A549 (cell line): ENCODE measurements around the gene CCR5AS.

Experiments
- ATAC-seq, 2 experiments: fragments of 200-7000 bp in 1 of 2; fragments of >200 bp in 1 of 2; cut with Nextera tagmentation in 1 of 2; cut with Tn5 transposase in 1 of 2; 3 replicates each; pipeline versions ENCODE4 v1.8.0 to v1.9.1; 2018 to 2020; ENCODE audit warnings: mild to moderate bottlenecking in 1 of 2, moderate library complexity in 1 of 2
- CTCF ChIA-PET: fragments of 300-600 bp; sonication (Branson Sonifier 250); formaldehyde crosslinking; extraction: SDS; loops from one replicate; lab custom pipeline; 2021; ENCODE audit warnings: antibody characterized with exemption, inconsistent platforms; lab: Yijun Ruan, JAX
- POLR2A ChIA-PET: fragments of 350-600 bp; formaldehyde crosslinking; extraction: SDS; loops from one replicate; lab custom pipeline; 2021; ENCODE audit warnings: antibody characterized with exemption, inconsistent platforms; lab: Yijun Ruan, JAX
- DNase-seq, 2 experiments: peaks; one replicate each; pipeline versions ENCODE4 v3.0.0 to v3.0.0-alpha.2; 2011 to 2016; ENCODE audit warnings: low read depth in 1 of 2, low spot score in 1 of 2
- FAIRE-seq: peaks from 2 replicates; lab custom pipeline; 2011; peaks lifted over from hg19 to GRCh38; lab: Jason Lieb, UNC
- H3K27ac ChIP-seq, 2 experiments: fragments of >200 bp; sonication (Bioruptor Twin); formaldehyde crosslinking; 3 replicates each; pipeline ENCODE4 v1.5.1; 2016 to 2017
- H3K4me1 ChIP-seq: fragments of >200 bp; sonication (Bioruptor Twin); formaldehyde crosslinking; 3 replicates; pipeline ENCODE4 v1.6.1; 2016
- H3K4me2 ChIP-seq: fragments of >200 bp; sonication (Bioruptor Twin); formaldehyde crosslinking; 3 replicates; pipeline ENCODE4 v1.6.1; 2016
- H3K4me3 ChIP-seq: fragments of >200 bp; sonication (Bioruptor Twin); formaldehyde crosslinking; 3 replicates; pipeline ENCODE4 v1.5.1; 2016
- H3K9me3 ChIP-seq: fragments of >200 bp; sonication (Bioruptor Twin); formaldehyde crosslinking; 3 replicates; pipeline ENCODE4 v1.6.1; 2016
- BHLHE40 ChIP-seq: IDR thresholded peaks from 2 replicates; pipeline ENCODE4 v1.6.1; 2012; ENCODE audit warnings: low read depth, low read length, inconsistent platforms
- CEBPB ChIP-seq, 2 experiments: fragments of >200 bp in 1 of 2; sonication (Bioruptor Twin) in 1 of 2; formaldehyde crosslinking in 1 of 2; IDR thresholded peaks; 2 replicates each; pipeline ENCODE4 v1.6.1; 2012 to 2016
- CHD2 ChIP-seq: fragments of 150-350 bp; IDR thresholded peaks from 2 replicates; pipeline ENCODE4 v1.6.1; 2014; ENCODE audit warnings: low read length; ENCODE audit not compliant: partially characterized antibody
- CHD4 ChIP-seq: fragments of 200-600 bp; sonication (generic); IDR thresholded peaks from 2 replicates; pipeline ENCODE4 v1.6.1; 2016; ENCODE audit warnings: antibody characterized with exemption, mild to moderate bottlenecking, borderline replicate concordance
- EP300 ChIP-seq, 2 experiments: fragments of >200 bp; sonication (Bioruptor Twin); formaldehyde crosslinking; IDR thresholded peaks; 2 replicates in 1 of 2; 3 replicates in 1 of 2; pipeline ENCODE4 v1.6.1; 2016 to 2017
- FOSB ChIP-seq: fragments of 250-450 bp; sonication (Bioruptor Pico); IDR thresholded peaks from 2 replicates; pipeline ENCODE4 v1.5.0; 2020; ENCODE audit warnings: mild to moderate bottlenecking, moderate library complexity
- FOSL2 ChIP-seq, 2 experiments: fragments of 450-650 bp in 1 of 2; fragments of >200 bp in 1 of 2; sonication (Bioruptor Twin) in 1 of 2; formaldehyde crosslinking; IDR thresholded peaks; 2 replicates each; pipeline versions ENCODE4 v1.5.0 to v1.6.1; 2016 to 2020; ENCODE audit warnings: mild to moderate bottlenecking in 1 of 2, moderate library complexity in 1 of 2
- HDAC2 ChIP-seq: fragments of 200-600 bp; sonication (generic); IDR thresholded peaks from 2 replicates; pipeline ENCODE4 v1.6.1; 2016
- HOXA7 ChIP-seq: fragments of 250-450 bp; sonication (Bioruptor Pico); IDR thresholded peaks from 2 replicates; pipeline ENCODE4 v1.5.0; 2020; ENCODE audit warnings: mild to moderate bottlenecking, moderate library complexity
- JUN ChIP-seq, 2 experiments: fragments of >200 bp; sonication (Bioruptor Twin); formaldehyde crosslinking; IDR thresholded peaks; 2 replicates in 1 of 2; 3 replicates in 1 of 2; pipeline ENCODE4 v1.6.1; 2016 to 2017
- JUNB ChIP-seq: fragments of >200 bp; sonication (Bioruptor Twin); formaldehyde crosslinking; IDR thresholded peaks from 2 replicates; pipeline ENCODE4 v1.6.1; 2016
- KDM1A ChIP-seq: fragments of 200-600 bp; sonication (generic); IDR thresholded peaks from 2 replicates; pipeline ENCODE4 v1.6.1; 2016; ENCODE audit warnings: low read depth, mild to moderate bottlenecking
- KDM5A ChIP-seq: fragments of 200-600 bp; sonication (generic); IDR thresholded peaks from 2 replicates; pipeline ENCODE4 v1.6.1; 2016; ENCODE audit warnings: antibody characterized with exemption, mild to moderate bottlenecking
- MAFK ChIP-seq: fragments of 450-650 bp; IDR thresholded peaks from 2 replicates; pipeline ENCODE4 v1.6.1; 2014; ENCODE audit not compliant: partially characterized antibody
- MAZ ChIP-seq: fragments of 150-350 bp; IDR thresholded peaks from 2 replicates; pipeline ENCODE4 v1.6.1; 2014; ENCODE audit warnings: antibody characterized with exemption, low read depth, low read length, borderline replicate concordance
- NFE2L2 ChIP-seq: fragments of 150-350 bp; conservative IDR thresholded peaks from 2 replicates; pipeline ENCODE4 v1.6.1; 2014; ENCODE audit warnings: low read length
- NR3C1 ChIP-seq: fragments of >200 bp; sonication (Bioruptor Twin); formaldehyde crosslinking; IDR thresholded peaks from 3 replicates; pipeline ENCODE4 v1.6.1; 2017
- PHF8 ChIP-seq: fragments of 200-600 bp; sonication (generic); IDR thresholded peaks from 2 replicates; pipeline ENCODE4 v1.6.1; 2016; ENCODE audit warnings: low read depth, mild to moderate bottlenecking, antibody characterized with exemption, moderate library complexity, borderline replicate concordance
- POLR2A ChIP-seq: IDR thresholded peaks from 2 replicates; pipeline ENCODE4 v1.6.1; 2012; ENCODE audit warnings: mild to moderate bottlenecking, low read length
- POLR2AphosphoS2 ChIP-seq: conservative IDR thresholded peaks from 2 replicates; pipeline ENCODE4 v1.6.1; 2012; ENCODE audit warnings: low read length, improper control_type of control experiment, inconsistent platforms
- RFX5 ChIP-seq: fragments of 450-650 bp; IDR thresholded peaks from 2 replicates; pipeline ENCODE4 v1.7.1; 2014; ENCODE audit warnings: antibody characterized with exemption, mild to moderate bottlenecking, moderate library complexity
- SMC3 ChIP-seq: fragments of >200 bp; sonication (Bioruptor Twin); formaldehyde crosslinking; IDR thresholded peaks from 3 replicates; pipeline ENCODE4 v1.6.1; 2018; ENCODE audit warnings: inconsistent platforms
- SREBF2 ChIP-seq: fragments of 450-650 bp; IDR thresholded peaks from 2 replicates; pipeline ENCODE4 v1.6.1; 2014; ENCODE audit warnings: mild to moderate bottlenecking, moderate library complexity
- ZC3H11A ChIP-seq: fragments of 450-650 bp; IDR thresholded peaks from 2 replicates; pipeline ENCODE4 v1.6.1; 2014; ENCODE audit warnings: antibody characterized with exemption, mild to moderate bottlenecking
- ZFP36 ChIP-seq: fragments of 450-650 bp; IDR thresholded peaks from 2 replicates; pipeline ENCODE4 v1.6.1; 2014; ENCODE audit warnings: borderline replicate concordance; ENCODE audit not compliant: partially characterized antibody
- ZNF302 ChIP-seq: fragments of 250-450 bp; sonication (Bioruptor Pico); IDR thresholded peaks from 2 replicates; pipeline ENCODE4 v1.9.0; 2021; ENCODE audit warnings: inconsistent platforms, mild to moderate bottlenecking, moderate library complexity
- WGBS: methylation state at CpG from one replicate; pipeline ENCODE4 v1.1.6; 2017; ENCODE audit errors: missing lambda C conversion rate; 5-methylcytosine and 5-hydroxymethylcytosine counted together
- TF ChIP-seq, protein P1 (sequence below): fragments of >200 bp; sonication (Bioruptor Twin); formaldehyde crosslinking; IDR thresholded peaks from 3 replicates; pipeline ENCODE4 v1.5.1; 2016
- TF ChIP-seq, protein P2 (sequence below): IDR thresholded peaks from 2 replicates; pipeline ENCODE4 v1.6.1; 2012; ENCODE audit warnings: low read depth, borderline replicate concordance
- TF ChIP-seq, protein P3 (sequence below): fragments of 200-600 bp; sonication (generic); IDR thresholded peaks from 2 replicates; pipeline ENCODE4 v1.6.1; 2016; ENCODE audit warnings: antibody characterized with exemption, mild to moderate bottlenecking, moderate library complexity
- TF ChIP-seq, protein P4 (sequence below): fragments of 250-450 bp; sonication (Bioruptor Pico); IDR thresholded peaks from 2 replicates; pipeline ENCODE4 v1.5.0; 2020; ENCODE audit warnings: low read depth, mild to moderate bottlenecking, moderate library complexity

Gene CCR5AS

DNA sequence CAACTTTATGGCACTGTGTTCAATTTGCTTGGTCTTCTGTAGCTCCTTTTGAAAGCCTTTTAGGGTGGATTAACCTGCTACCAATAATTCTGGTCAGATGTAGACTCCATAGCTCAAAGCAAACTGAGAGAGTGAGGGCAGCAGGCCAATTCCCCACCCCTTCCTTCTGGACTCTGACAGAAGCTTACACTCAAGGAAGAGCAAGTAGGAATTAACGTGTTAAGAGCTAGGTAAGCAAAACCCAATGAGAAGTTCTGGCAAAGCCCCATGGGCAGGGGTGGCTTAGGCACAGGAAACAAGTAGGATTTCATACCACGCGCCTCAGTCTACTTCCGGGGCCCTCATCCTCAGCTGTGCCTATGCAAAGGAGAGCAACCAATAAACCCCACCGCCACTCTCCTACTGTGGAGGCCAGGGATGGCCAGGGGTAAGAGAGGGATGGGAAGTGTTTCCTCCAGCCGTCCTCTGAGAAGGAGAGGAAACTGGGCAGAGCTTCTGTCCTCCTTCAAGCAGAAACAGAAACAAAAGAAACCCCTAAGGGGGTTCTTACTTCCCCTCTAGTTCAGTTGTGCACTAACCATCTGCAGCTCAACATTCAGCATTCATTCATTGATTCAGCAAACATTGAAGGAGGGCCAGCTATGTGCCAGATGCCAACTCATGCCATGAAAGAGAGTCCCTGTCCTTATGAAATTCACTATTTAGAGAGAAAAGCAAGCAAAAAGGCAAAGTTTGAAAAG is 23.5 kb downstream of the CCR5AS start:
- ChIA-PET POLR2A (no interaction called here), CTCF (interaction anchor here (1.1 to 1.6 kb wide), 2 partner anchors 9 to 445 kb away, joined by 4 read pairs; no protein-coding TSS in a partner anchor)
- 47% methylated on average over 6 of the region's 6 CpGs for WGBS
- DNase-seq (no peak), ATAC-seq (no peak), FAIRE-seq (no peak)
- Histone ChIP-seq H3K4me1 (no peaks in the 10 kb centered on the region), H3K27ac (no peak overlapping the region), H3K9me3 (no peaks in the 10 kb centered on the region), H3K4me2 (no peak overlapping the region), H3K4me3 (no peak overlapping the region)
- TF ChIP-seq, protein P1, sequence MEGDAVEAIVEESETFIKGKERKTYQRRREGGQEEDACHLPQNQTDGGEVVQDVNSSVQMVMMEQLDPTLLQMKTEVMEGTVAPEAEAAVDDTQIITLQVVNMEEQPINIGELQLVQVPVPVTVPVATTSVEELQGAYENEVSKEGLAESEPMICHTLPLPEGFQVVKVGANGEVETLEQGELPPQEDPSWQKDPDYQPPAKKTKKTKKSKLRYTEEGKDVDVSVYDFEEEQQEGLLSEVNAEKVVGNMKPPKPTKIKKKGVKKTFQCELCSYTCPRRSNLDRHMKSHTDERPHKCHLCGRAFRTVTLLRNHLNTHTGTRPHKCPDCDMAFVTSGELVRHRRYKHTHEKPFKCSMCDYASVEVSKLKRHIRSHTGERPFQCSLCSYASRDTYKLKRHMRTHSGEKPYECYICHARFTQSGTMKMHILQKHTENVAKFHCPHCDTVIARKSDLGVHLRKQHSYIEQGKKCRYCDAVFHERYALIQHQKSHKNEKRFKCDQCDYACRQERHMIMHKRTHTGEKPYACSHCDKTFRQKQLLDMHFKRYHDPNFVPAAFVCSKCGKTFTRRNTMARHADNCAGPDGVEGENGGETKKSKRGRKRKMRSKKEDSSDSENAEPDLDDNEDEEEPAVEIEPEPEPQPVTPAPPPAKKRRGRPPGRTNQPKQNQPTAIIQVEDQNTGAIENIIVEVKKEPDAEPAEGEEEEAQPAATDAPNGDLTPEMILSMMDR = no peak
- TF ChIP-seq ZFP36 (no peak), HOXA7 (CRISPR knock-in tag) (no peak), RFX5 (no peak), JUNB (no peak), KDM1A (no peak), NR3C1 (no peak), CHD2 (no peak), EP300 (IDR thresholded peaks at IDR 0.05) (no peak), PHF8 (no peak), BHLHE40 (no peak)
- TF ChIP-seq, protein P2, sequence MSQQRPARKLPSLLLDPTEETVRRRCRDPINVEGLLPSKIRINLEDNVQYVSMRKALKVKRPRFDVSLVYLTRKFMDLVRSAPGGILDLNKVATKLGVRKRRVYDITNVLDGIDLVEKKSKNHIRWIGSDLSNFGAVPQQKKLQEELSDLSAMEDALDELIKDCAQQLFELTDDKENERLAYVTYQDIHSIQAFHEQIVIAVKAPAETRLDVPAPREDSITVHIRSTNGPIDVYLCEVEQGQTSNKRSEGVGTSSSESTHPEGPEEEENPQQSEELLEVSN = no peak

DNA sequence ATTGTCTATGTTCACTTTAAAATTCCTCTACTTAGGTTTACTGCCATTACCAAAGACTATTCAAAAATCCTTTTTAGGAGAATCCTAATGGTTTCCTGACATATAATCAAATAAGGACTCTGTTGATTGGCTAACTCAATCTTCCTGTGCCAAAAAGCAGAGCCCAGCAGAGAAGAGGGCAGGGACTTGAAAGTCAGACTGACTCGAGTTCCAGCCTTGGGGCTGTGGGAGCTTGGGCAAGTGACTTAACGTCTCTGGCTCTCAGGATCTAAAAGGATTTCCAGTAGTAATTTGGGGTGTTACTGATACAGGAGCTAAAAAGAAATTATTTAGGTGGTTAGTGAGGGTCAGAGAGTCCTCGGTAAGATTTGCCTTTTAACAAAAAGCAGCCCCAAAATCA is 25.2 kb downstream of the CCR5AS start:
- Histone ChIP-seq H3K9me3 (no peaks in the 10 kb centered on the region), H3K27ac (no peak overlapping the region), H3K4me1 (no peaks in the 10 kb centered on the region), H3K4me2 (no peak overlapping the region), H3K4me3 (no peak overlapping the region)
- ATAC-seq (no peak), DNase-seq (no peak), FAIRE-seq (no peak)
- ChIA-PET POLR2A (no interaction called here), CTCF (interaction anchor here (1.6 kb wide), 1 partner anchor 443 kb away, joined by 4 read pairs; no protein-coding TSS in a partner anchor)
- TF ChIP-seq NFE2L2 = no peak
- TF ChIP-seq POLR2AphosphoS2 = no peak
- no peak for TF ChIP-seq MAZ
- no peak for TF ChIP-seq FOSB (CRISPR knock-in tag)
- no peak for TF ChIP-seq MAFK
- no peak for TF ChIP-seq POLR2A
- TF ChIP-seq CEBPB (IDR thresholded peaks at IDR 0.05) = no peak
- no peak for TF ChIP-seq ZC3H11A
- TF ChIP-seq, protein P3, sequence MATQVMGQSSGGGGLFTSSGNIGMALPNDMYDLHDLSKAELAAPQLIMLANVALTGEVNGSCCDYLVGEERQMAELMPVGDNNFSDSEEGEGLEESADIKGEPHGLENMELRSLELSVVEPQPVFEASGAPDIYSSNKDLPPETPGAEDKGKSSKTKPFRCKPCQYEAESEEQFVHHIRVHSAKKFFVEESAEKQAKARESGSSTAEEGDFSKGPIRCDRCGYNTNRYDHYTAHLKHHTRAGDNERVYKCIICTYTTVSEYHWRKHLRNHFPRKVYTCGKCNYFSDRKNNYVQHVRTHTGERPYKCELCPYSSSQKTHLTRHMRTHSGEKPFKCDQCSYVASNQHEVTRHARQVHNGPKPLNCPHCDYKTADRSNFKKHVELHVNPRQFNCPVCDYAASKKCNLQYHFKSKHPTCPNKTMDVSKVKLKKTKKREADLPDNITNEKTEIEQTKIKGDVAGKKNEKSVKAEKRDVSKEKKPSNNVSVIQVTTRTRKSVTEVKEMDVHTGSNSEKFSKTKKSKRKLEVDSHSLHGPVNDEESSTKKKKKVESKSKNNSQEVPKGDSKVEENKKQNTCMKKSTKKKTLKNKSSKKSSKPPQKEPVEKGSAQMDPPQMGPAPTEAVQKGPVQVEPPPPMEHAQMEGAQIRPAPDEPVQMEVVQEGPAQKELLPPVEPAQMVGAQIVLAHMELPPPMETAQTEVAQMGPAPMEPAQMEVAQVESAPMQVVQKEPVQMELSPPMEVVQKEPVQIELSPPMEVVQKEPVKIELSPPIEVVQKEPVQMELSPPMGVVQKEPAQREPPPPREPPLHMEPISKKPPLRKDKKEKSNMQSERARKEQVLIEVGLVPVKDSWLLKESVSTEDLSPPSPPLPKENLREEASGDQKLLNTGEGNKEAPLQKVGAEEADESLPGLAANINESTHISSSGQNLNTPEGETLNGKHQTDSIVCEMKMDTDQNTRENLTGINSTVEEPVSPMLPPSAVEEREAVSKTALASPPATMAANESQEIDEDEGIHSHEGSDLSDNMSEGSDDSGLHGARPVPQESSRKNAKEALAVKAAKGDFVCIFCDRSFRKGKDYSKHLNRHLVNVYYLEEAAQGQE = no peak
- TF ChIP-seq JUN (IDR thresholded peaks at IDR 0.05) = no peak
- TF ChIP-seq ZNF302 (CRISPR knock-in tag) = no peak
- no peak for TF ChIP-seq HDAC2
- TF ChIP-seq FOSL2 (IDR thresholded peaks at IDR 0.05) = no peak
- TF ChIP-seq FOSL2 (CRISPR knock-in tag; IDR thresholded peaks at IDR 0.05) = no peak
- no peak for TF ChIP-seq SMC3
- TF ChIP-seq, protein P4, sequence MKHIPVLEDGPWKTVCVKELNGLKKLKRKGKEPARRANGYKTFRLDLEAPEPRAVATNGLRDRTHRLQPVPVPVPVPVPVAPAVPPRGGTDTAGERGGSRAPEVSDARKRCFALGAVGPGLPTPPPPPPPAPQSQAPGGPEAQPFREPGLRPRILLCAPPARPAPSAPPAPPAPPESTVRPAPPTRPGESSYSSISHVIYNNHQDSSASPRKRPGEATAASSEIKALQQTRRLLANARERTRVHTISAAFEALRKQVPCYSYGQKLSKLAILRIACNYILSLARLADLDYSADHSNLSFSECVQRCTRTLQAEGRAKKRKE = no peak
- no peak for TF ChIP-seq CHD4
- no peak for TF ChIP-seq CHD2
- TF ChIP-seq KDM5A = no peak
- no peak for TF ChIP-seq SREBF2
- 15% methylated on average over 3 of the region's 3 CpGs for WGBS
